Smooth muscle cell (in vitro differentiated cells): ENCODE data around the gene PTPRE. TPM values are rescaled to one million over a fixed set of nuclear protein-coding genes. Genes with fewer than 3 reads are reported as not detected.
A peak's percentile ranks its signal among the peaks of the same experiment; 100 is the strongest.

Experiments
- DNase-seq: peaks from one replicate; lab custom pipeline; 2025; ENCODE audit not compliant: unreplicated experiment; lab: John Stamatoyannopoulos, UW
- H2AFZ ChIP-seq: fragments of 200-600 bp; sonication (generic); 2 replicates; pipeline ENCODE4 v1.6.0; 2016; ENCODE audit warnings: antibody characterized with exemption, low read depth, mild to moderate bottlenecking
- H3F3A ChIP-seq: fragments of 200-600 bp; sonication (generic); 2 replicates; pipeline ENCODE4 v1.6.0; 2017; ENCODE audit warnings: antibody characterized with exemption, low read depth
- H3K27ac ChIP-seq: fragments of 200-600 bp; sonication (generic); 2 replicates; pipeline ENCODE4 v1.5.1; 2016; ENCODE audit warnings: low read depth, mild to moderate bottlenecking
- H3K27me3 ChIP-seq: fragments of 200-600 bp; sonication (generic); 2 replicates; pipeline ENCODE4 v1.6.1; 2016; ENCODE audit warnings: low read depth, mild to moderate bottlenecking
- H3K36me3 ChIP-seq: fragments of 200-600 bp; sonication (generic); 2 replicates; pipeline ENCODE4 v1.5.1; 2016; ENCODE audit warnings: low read depth
- H3K4me1 ChIP-seq: fragments of 200-600 bp; sonication (generic); 2 replicates; pipeline ENCODE4 v1.5.1; 2016; ENCODE audit warnings: low read depth
- H3K4me2 ChIP-seq: fragments of 200-600 bp; sonication (generic); 2 replicates; pipeline ENCODE4 v1.6.0; 2016; ENCODE audit warnings: mild to moderate bottlenecking
- H3K4me3 ChIP-seq: fragments of 200-600 bp; sonication (generic); 2 replicates; pipeline ENCODE4 v1.5.1; 2016; ENCODE audit warnings: mild to moderate bottlenecking
- H3K79me2 ChIP-seq: fragments of 200-600 bp; sonication (generic); 2 replicates; pipeline ENCODE4 v1.6.0; 2016; ENCODE audit warnings: low read depth, mild to moderate bottlenecking
- H3K9ac ChIP-seq: fragments of 200-600 bp; sonication (generic); 2 replicates; pipeline ENCODE4 v1.6.0; 2016; ENCODE audit warnings: low read depth
- H3K9me3 ChIP-seq: fragments of 200-600 bp; sonication (generic); replicated peaks from 2 replicates; pipeline ENCODE4 v1.5.1; 2016; ENCODE audit warnings: low read depth
- H4K20me1 ChIP-seq: fragments of 200-600 bp; sonication (generic); 2 replicates; pipeline ENCODE4 v1.6.0; 2016; ENCODE audit warnings: low read depth
- WGBS: methylation state at CpG from one replicate; pipeline ENCODE4 v1.1.7; 2016; ENCODE audit warnings: low lambda C conversion rate; 5-methylcytosine and 5-hydroxymethylcytosine counted together
- polyA plus RNA-seq: library from polyadenylated mRNA; unstranded; fragments of >200 nt; fragmentation: Nextera tagmentation; extraction: Ambion mirVana; gene quantifications from 2 replicates; pipeline ENCODE4 v1.2.1, GENCODE V29; 2016
- total RNA-seq: library from RNA; depleted of rRNA; stranded (reverse); fragments of >200 nt; gene quantifications from 2 replicates; pipeline ENCODE4 v1.2.3, GENCODE V29; 2014
- TF ChIP-seq, protein P1 (sequence below): fragments of 200-600 bp; sonication (generic); IDR thresholded peaks from 2 replicates; pipeline ENCODE4 v1.5.1; 2017; ENCODE audit warnings: borderline replicate concordance, mild to moderate bottlenecking, antibody characterized with exemption; ENCODE audit not compliant: insufficient read depth, poor library complexity, severe bottlenecking

Gene PTPRE
- total and polyA plus RNA-seq, 2 experiments from 2014 or later, result 17.1 to 22.7 TPM

DNA sequence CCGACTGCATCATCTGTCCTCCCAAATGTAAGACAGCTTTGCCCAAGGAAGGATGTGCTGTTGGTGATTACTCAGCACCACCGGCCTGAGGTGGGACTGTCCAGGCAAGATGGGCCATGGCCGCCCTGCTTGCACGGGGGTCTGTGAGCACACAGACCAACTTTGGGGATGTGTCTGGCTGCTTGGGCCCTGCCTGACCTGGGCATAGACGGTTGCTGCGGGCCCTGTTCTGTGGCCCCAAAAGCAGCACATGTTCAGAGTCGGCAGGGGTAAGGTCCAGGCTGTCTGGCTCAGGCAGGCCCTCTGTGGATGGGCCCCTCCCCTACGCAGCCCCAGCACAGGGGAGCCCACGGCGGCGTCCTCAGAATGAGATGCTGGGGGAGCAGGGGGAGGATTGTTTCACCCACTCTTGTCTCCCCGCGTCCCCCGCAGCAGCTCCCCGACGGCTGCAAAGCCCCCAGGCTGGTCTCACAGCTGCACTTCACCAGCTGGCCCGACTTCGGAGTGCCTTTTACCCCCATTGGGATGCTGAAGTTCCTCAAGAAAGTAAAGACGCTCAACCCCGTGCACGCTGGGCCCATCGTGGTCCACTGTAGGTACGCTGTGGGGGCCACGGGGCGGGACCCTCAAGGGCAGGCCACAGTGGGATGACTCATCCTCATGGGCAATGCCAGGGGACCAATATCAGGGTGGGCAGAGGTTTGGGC, 160.9 kb downstream of the PTPRE start:
- WGBS, result 97% methylated on average over 25 of the region's 25 CpGs
- peaks cover 2% of the 10 kb centered on the region for H3K36me3 ChIP-seq
- H3K4me1 ChIP-seq, result peaks cover 17% of the 10 kb centered on the region
- no peaks in the 10 kb centered on the region for H3K9me3 ChIP-seq
- H3F3A ChIP-seq, result peaks cover 5% of the 10 kb centered on the region
- no peak overlapping the region for H3K9ac ChIP-seq
- TF ChIP-seq, protein P1, sequence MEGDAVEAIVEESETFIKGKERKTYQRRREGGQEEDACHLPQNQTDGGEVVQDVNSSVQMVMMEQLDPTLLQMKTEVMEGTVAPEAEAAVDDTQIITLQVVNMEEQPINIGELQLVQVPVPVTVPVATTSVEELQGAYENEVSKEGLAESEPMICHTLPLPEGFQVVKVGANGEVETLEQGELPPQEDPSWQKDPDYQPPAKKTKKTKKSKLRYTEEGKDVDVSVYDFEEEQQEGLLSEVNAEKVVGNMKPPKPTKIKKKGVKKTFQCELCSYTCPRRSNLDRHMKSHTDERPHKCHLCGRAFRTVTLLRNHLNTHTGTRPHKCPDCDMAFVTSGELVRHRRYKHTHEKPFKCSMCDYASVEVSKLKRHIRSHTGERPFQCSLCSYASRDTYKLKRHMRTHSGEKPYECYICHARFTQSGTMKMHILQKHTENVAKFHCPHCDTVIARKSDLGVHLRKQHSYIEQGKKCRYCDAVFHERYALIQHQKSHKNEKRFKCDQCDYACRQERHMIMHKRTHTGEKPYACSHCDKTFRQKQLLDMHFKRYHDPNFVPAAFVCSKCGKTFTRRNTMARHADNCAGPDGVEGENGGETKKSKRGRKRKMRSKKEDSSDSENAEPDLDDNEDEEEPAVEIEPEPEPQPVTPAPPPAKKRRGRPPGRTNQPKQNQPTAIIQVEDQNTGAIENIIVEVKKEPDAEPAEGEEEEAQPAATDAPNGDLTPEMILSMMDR, result no peak
- DNase-seq, result no peak
- H3K4me3 ChIP-seq, result no peak overlapping the region
- H4K20me1 ChIP-seq, result no peaks in the 10 kb centered on the region
- H2AFZ ChIP-seq, result no peak overlapping the region
- H3K79me2 ChIP-seq, result no peaks in the 10 kb centered on the region
- H3K27me3 ChIP-seq, result no peaks in the 10 kb centered on the region
- H3K4me2 ChIP-seq, result no peak overlapping the region
- H3K27ac ChIP-seq, result no peak overlapping the region

DNA sequence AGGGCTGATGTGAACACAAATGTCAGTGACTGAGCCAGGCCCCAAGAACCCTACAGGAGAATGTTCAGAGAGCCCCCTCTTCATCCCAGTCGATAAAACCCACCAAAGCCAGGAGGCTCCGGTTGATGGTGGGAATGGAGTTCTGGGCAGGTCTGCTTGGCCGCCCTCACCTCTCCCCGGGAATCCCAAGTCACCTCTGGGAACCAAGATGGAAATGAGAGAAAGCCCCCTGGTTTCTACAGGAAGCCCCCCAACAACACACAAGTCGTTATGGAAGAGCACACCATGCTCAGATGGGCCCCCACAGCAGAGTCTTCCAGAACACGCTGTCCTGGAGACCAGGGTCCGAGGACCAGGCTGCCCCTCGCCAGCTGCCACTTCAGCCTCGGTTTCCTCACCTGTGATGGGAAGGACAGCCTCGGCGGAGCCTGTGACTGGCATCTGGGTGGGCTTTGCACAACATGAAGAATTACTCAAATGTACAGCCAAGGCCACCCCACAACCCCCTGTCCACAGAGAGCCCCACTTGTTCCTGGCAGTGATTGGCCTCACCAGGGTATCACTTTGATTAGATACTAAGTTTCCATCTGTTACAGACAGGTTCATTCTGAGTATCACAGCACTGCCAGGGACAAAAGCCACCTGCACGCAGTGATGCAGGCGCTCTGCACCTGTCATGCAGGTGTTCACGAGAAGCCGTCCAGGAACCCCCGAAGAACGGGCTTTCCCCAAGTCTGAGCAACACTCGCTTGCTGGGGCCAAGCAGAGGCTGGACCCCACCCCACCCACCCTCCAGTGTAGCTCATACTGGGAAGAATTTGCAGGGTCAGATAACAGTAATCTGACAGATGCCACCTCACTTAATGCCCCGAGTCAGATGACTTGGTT, 161.7 kb downstream of the PTPRE start:
- Histone ChIP-seq H3F3A (no peaks in the 10 kb centered on the region), H3K79me2 (no peaks in the 10 kb centered on the region), H3K4me3 (no peak overlapping the region), H3K36me3 (peaks cover 6% of the 10 kb centered on the region), H3K27me3 (no peaks in the 10 kb centered on the region), H3K9me3 (no peaks in the 10 kb centered on the region), H3K4me2 (no peak overlapping the region), H3K9ac (no peak overlapping the region), H3K27ac (no peak overlapping the region), H2AFZ (no peak overlapping the region), H3K4me1 (peaks cover 9% of the 10 kb centered on the region), H4K20me1 (no peaks in the 10 kb centered on the region)
- DNase-seq, result no peak
- 89% methylated on average over 19 of the region's 19 CpGs for WGBS
- TF ChIP-seq, protein P1, result no peak

DNA sequence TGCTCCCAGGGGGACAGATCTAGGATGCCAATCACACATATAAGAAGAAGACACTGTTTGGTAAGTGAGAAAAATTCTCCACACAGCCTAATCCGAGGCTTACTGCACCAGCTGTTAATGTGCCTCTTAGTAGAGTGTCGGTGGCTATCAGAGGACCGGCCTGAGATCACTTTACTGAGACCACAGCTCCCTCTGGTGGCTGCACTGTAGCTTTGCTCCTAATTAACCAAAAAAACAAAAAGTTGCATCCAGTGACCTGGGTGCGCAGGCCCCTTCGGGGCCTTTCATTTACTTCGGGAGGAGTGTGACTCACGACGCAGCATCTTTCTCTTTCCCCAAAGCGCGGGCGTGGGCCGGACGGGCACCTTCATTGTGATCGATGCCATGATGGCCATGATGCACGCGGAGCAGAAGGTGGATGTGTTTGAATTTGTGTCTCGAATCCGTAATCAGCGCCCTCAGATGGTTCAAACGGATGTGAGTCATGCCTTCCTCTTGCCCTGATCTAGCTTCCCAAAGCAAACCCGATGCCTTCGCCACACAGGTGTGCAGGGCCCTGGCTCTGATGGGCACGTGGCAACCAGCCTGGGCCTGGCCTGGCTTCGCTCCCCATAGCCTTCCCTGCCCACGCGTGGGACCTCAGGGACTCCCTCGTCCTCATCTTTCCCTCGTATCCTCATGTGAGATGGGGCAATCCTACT, 162.6 kb downstream of the PTPRE start:
- no peaks in the 10 kb centered on the region for H4K20me1 ChIP-seq
- no peak overlapping the region for H3K4me3 ChIP-seq
- no peaks in the 10 kb centered on the region for H3K79me2 ChIP-seq
- H3K27me3 ChIP-seq, result no peaks in the 10 kb centered on the region
- H3K4me1 ChIP-seq, result peaks cover under 1% of the 10 kb centered on the region
- no peak overlapping the region for H3K9ac ChIP-seq
- no peak overlapping the region for H2AFZ ChIP-seq
- 43% methylated on average over 26 of the region's 28 CpGs for WGBS
- DNase-seq, result peak; percentile 36
- H3K27ac ChIP-seq, result no peak overlapping the region
- TF ChIP-seq, protein P1, result peak; percentile 90
- H3F3A ChIP-seq, result no peaks in the 10 kb centered on the region
- H3K4me2 ChIP-seq, result no peak overlapping the region
- peaks cover 12% of the 10 kb centered on the region for H3K36me3 ChIP-seq
- H3K9me3 ChIP-seq, result no peaks in the 10 kb centered on the region
